GM10266 (cell line): ENCODE results near the gene AMMECR1L.
"Not testable (repeated sequence)": the region's sequence is repeated elsewhere in the genome, so short reads cannot be mapped to it uniquely, and the experiment has no call there.

Source experiments
- DNase-seq: peaks from one replicate; pipeline ENCODE4 v3.0.0; 2012; ENCODE audit errors: extremely low spot score
- CTCF ChIP-seq: IDR thresholded peaks from 2 replicates; pipeline ENCODE4 v1.5.1; 2012; ENCODE audit warnings: mild to moderate bottlenecking, low read depth; ENCODE audit not compliant: control insufficient read depth, insufficient read depth; ENCODE audit errors: missing control alignments

AMMECR1L gene

GRCh38 chr2:127884861-127885740 is 655 bp downstream of the AMMECR1L start:
- peak; percentile 24 for TF ChIP-seq CTCF
- DNase-seq = not testable (repeated sequence)

GRCh38 chr2:127884436-127884835 is 1.3 kb downstream of the AMMECR1L start:
- no peak for TF ChIP-seq CTCF
- no peak for DNase-seq

GRCh38 chr2:127879899-127880298 is 5.9 kb downstream of the AMMECR1L start:
- no peak for TF ChIP-seq CTCF
- DNase-seq = no peak

GRCh38 chr2:127877626-127878025 is 8.1 kb downstream of the AMMECR1L start:
- DNase-seq = no peak
- TF ChIP-seq CTCF = no peak

GRCh38 chr2:127877136-127877535 is 8.6 kb downstream of the AMMECR1L start:
- DNase-seq = no peak
- TF ChIP-seq CTCF = no peak

GRCh38 chr2:127874378-127875269 is 11.1 kb downstream of the AMMECR1L start:
- no peak for DNase-seq
- no peak for TF ChIP-seq CTCF
